ENCODE data around the gene FLRT3. TPM values are rescaled to one million over a fixed set of nuclear protein-coding genes. Genes with fewer than 3 reads are reported as not detected.
A peak's percentile ranks its signal among the peaks of the same experiment; 100 is the strongest.

Gene FLRT3
- total RNA-seq (2022) (4.6 and 9.5 TPM in 2 replicates), Bru-seq, nascent RNA (percentile 63 among the genes with signal in this experiment), BruChase-seq, experiment 1, labeled RNA remaining after a 6-hour chase (percentile 39 among the genes with signal in this experiment), BruChase-seq, experiment 2, labeled RNA remaining after a 2-hour chase (percentile 57 among the genes with signal in this experiment)
- long read RNA-seq, full-length matches to known transcripts = 14 of 20 reads
- long read RNA-seq, partial matches to known transcripts = 2 of 20 reads
- long read RNA-seq, other reads (novel, unspliced or antisense) = 4 of 20 reads

- CTCF ChIA-PET = interaction anchor here (0.5 to 1.6 kb wide), 11 partner anchors 17 to 649 kb away, joined by 3 to 8 read pairs (median 3); no protein-coding TSS in a partner anchor
- peak; percentile 77 for DNase-seq
- peak within 1 kb of the TSS; percentile 61 for H3K27ac Mint-ChIP-seq (ENCODE audit: unreplicated experiment)
- no TSS peak for BruUV-seq (replicated peaks)
- intact Hi-C loops (cut with micrococcal nuclease; ENCODE audit: unreplicated experiment) = loop anchor here (2.0 to 10.0 kb wide), 7 partner anchors 75 to 1647 kb away; no protein-coding TSS in a partner anchor
- H3K27me3 Mint-ChIP-seq (ENCODE audit: unreplicated experiment) = no peaks in the 10 kb centered on the region
- H3K36me3 Mint-ChIP-seq (ENCODE audit: insufficient read depth, unreplicated experiment) = peaks cover 14% of the 10 kb centered on the region
- peak within 1 kb of the TSS; percentile 72 for H3K4me3 Mint-ChIP-seq (ENCODE audit: low read depth, unreplicated experiment)
- TF ChIP-seq, protein P1, sequence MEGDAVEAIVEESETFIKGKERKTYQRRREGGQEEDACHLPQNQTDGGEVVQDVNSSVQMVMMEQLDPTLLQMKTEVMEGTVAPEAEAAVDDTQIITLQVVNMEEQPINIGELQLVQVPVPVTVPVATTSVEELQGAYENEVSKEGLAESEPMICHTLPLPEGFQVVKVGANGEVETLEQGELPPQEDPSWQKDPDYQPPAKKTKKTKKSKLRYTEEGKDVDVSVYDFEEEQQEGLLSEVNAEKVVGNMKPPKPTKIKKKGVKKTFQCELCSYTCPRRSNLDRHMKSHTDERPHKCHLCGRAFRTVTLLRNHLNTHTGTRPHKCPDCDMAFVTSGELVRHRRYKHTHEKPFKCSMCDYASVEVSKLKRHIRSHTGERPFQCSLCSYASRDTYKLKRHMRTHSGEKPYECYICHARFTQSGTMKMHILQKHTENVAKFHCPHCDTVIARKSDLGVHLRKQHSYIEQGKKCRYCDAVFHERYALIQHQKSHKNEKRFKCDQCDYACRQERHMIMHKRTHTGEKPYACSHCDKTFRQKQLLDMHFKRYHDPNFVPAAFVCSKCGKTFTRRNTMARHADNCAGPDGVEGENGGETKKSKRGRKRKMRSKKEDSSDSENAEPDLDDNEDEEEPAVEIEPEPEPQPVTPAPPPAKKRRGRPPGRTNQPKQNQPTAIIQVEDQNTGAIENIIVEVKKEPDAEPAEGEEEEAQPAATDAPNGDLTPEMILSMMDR (IDR thresholded peaks at IDR 0.05; ENCODE audit: unreplicated experiment) = peak; percentile 46
- no peaks in the 10 kb centered on the region for H3K9me3 Mint-ChIP-seq (ENCODE audit: low read depth, unreplicated experiment)
- peaks cover 9% of the 10 kb centered on the region for H3K4me1 Mint-ChIP-seq (ENCODE audit: low read depth, unreplicated experiment)
These were observed at the start of gene FLRT3 for GRCh38 chr20:14337400-14338171. TSS of gene FLRT3 (minus strand) at chr20:14337612. CDS start at chr20:14327506, 10,106 bp downstream.

GRCh38 chr20:14386726-14387125 lies 49.3 kb upstream of the FLRT3 start:
- H3K4me1 Mint-ChIP-seq (ENCODE audit: low read depth, unreplicated experiment) = no peaks in the 10 kb centered on the region
- no peaks in the 10 kb centered on the region for H3K27me3 Mint-ChIP-seq (ENCODE audit: unreplicated experiment)
- BruUV-seq (replicated peaks) = no TSS peak
- TF ChIP-seq, protein P1 (IDR thresholded peaks at IDR 0.05; ENCODE audit: unreplicated experiment) = no peak
- DNase-seq = no peak
- H3K9me3 Mint-ChIP-seq (ENCODE audit: low read depth, unreplicated experiment) = peaks cover 8% of the 10 kb centered on the region
- H3K36me3 Mint-ChIP-seq (ENCODE audit: insufficient read depth, unreplicated experiment) = no peaks in the 10 kb centered on the region
- H3K4me3 Mint-ChIP-seq (ENCODE audit: low read depth, unreplicated experiment) = no peak overlapping the region
- H3K27ac Mint-ChIP-seq (ENCODE audit: unreplicated experiment) = no peak overlapping the region
- intact Hi-C loops (cut with micrococcal nuclease; ENCODE audit: unreplicated experiment) = no loop called here
- CTCF ChIA-PET = no interaction called here

DNA sequence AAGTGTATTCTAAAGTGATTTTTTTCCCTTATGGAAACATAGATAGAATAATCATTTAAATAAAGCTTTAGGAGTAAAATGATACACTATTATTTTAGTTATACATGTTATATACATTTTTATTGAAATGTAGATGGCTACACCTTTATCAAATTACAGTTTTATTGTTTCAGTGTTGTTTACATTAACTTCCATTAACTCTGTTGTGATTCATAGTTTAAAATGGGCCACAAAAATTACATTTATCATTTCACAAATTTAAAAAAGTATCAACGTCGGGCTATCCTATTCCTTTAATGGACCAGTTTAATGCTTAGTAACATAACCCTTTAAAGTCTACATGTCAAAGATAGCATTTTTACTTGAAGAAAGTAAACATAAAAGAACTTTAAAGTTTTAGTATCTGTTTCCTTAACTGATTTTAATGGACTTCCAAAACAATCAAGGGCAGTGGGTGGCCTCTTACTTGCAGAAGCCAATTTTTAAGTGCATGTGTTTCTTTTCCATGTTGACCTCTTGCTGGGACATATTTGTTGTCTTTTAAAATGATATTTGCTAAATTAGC lies 47.8 kb upstream of the FLRT3 start:
- Mint-ChIP-seq H3K36me3 (ENCODE audit: insufficient read depth, unreplicated experiment) (no peaks in the 10 kb centered on the region), H3K4me1 (ENCODE audit: low read depth, unreplicated experiment) (no peaks in the 10 kb centered on the region), H3K27me3 (ENCODE audit: unreplicated experiment) (no peaks in the 10 kb centered on the region), H3K27ac (ENCODE audit: unreplicated experiment) (no peak overlapping the region), H3K4me3 (ENCODE audit: low read depth, unreplicated experiment) (no peak overlapping the region), H3K9me3 (ENCODE audit: low read depth, unreplicated experiment) (peaks cover 5% of the 10 kb centered on the region)
- CTCF ChIA-PET = no interaction called here
- no TSS peak for BruUV-seq (replicated peaks)
- intact Hi-C loops (cut with micrococcal nuclease; ENCODE audit: unreplicated experiment) = no loop called here
- TF ChIP-seq, protein P1 (IDR thresholded peaks at IDR 0.05; ENCODE audit: unreplicated experiment) = no peak
- DNase-seq = no peak

DNA sequence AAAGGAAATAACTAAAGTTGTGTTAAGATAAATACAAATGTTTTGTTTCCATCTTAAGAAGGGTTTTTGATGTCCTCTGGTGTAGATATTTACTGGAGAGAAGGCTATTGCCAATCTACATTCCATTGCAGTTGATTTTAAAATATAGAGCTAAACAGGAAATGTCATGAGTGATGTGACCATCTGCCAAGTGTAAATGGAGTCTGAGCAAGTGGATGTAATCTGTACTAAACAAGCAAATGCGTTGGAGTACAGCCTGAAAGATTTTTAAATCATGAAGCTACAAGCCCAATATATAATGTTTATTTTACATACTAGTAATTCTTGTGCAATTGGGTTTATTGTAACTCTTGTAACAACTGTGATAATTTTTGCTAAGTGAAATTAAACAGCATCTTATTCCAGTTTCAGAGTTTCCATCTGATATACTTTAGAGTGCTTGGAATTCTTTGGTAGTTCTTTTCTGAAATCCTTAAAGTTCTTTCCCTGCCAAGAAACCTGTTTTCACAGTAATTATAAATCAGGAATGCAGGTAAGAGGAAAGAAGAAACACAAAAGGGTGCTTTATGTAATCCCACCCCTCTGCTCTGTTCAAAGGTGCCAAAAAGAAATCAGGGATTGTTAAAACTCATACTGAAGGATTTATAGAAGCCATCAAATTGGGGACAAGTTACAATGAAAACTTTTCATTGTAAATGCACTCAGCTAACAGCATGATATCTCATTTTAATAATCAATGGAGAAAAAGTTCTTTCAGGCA lies 47.2 kb upstream of the FLRT3 start:
- Mint-ChIP-seq H3K27ac (ENCODE audit: unreplicated experiment) (no peak overlapping the region), H3K27me3 (ENCODE audit: unreplicated experiment) (no peaks in the 10 kb centered on the region), H3K9me3 (ENCODE audit: low read depth, unreplicated experiment) (peaks cover 5% of the 10 kb centered on the region), H3K4me3 (ENCODE audit: low read depth, unreplicated experiment) (no peak overlapping the region), H3K36me3 (ENCODE audit: insufficient read depth, unreplicated experiment) (no peaks in the 10 kb centered on the region), H3K4me1 (ENCODE audit: low read depth, unreplicated experiment) (no peaks in the 10 kb centered on the region)
- intact Hi-C loops (cut with micrococcal nuclease; ENCODE audit: unreplicated experiment) = no loop called here
- CTCF ChIA-PET = no interaction called here
- BruUV-seq (replicated peaks) = no TSS peak
- no peak for DNase-seq
- TF ChIP-seq, protein P1 (IDR thresholded peaks at IDR 0.05; ENCODE audit: unreplicated experiment) = no peak

Measured in Calu3 (cell line).